Measurements from ENCODE around the gene UTY. TPM values are rescaled to one million over a fixed set of nuclear protein-coding genes. Genes with fewer than 3 reads are reported as not detected.

Gene UTY
- total and polyA plus RNA-seq, 2 of the 8 experiments (the other 6 are each of a cell fraction or from before 2014, with no cell fraction given): 7.2 to 20.4 TPM

DNA sequence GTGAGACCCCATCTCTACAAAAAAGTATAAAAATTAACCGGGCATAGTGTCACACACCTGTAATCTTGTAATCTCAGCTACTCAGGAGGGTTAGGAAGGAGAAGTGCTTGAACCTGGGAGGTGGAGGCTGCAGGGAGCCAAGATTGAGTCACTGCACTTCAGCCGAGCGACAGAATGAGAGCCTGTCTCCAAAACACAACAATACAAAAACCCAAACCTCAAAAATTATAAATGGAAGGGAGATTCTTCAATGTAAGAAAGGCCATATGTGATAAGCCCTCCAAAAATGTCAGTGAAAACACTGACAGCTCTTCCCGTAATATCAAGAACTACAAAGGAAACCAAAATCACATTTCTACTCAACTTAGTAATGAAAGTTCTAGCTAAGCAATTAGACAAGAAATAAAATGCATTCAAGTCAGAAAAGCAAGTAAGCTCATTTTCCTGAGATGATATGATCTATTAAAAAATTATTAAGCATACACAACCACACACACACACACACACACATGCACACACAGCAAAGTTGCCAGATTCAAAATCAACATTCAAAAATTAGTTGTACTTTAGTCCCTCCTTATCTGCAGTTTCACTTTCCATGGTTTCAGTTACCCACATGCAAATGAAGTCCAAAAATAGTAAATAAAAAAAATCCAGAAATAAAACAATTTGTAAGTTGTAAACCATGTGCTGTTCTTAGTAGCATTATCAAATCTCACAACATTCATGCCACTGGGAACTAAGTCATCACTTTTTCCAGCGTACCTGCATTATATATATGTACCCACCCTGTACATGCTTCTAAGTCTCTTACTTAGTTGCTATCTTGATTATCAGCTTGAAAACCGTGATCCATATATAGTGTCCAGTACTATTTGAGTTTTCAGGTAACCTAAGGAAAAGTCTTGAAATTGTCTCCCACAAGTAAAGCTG, 108.7 kb downstream of the UTY start:
- Histone ChIP-seq H3K79me1 (ENCODE audit: low read depth, low read length) (no peaks in the 10 kb centered on the region), H4K20me1 (replicated peaks in 1 of 2; ENCODE audit: control insufficient read depth in 1 of 2, insufficient read depth in 2 of 2, low read length in 2 of 2) (no peaks in the 10 kb centered on the region), H3K23ac (ENCODE audit: insufficient read length) (no peak overlapping the region), H2BK15ac (ENCODE audit: low read length) (no peak overlapping the region), H3K4me1 (replicated peaks in 1 of 4; ENCODE audit: control insufficient read depth in 3 of 4, insufficient read depth in 4 of 4, low read length in 3 of 4) (no peaks in the 10 kb centered on the region), H3K56ac (replicated peaks; ENCODE audit: insufficient read length, low read depth, low read length) (no peak overlapping the region), H2BK120ac (replicated peaks; ENCODE audit: low read depth, low read length) (no peak overlapping the region), H4K5ac (ENCODE audit: insufficient read length, low read depth, low read length) (no peak overlapping the region), H3K36me3 (ENCODE audit: control insufficient read depth in 2 of 4, insufficient read depth in 4 of 4, low read length in 3 of 4) (no peaks in the 10 kb centered on the region; a peak in 1 of 8 replicates), H3K79me2 (ENCODE audit: control insufficient read depth in 1 of 2, insufficient read depth in 2 of 2, low read length in 2 of 2) (no peaks in the 10 kb centered on the region), H3K4ac (replicated peaks; ENCODE audit: insufficient read length, low read depth, low read length) (no peak overlapping the region), H3K9me3 (ENCODE audit: insufficient read depth in 2 of 2, low read depth in 1 of 2, low read length in 1 of 2) (no peaks in the 10 kb centered on the region), H4K8ac (ENCODE audit: extremely low read depth, insufficient read depth, low read length) (no peak overlapping the region), H3K9ac (replicated peaks in 1 of 4; ENCODE audit: extremely low read depth in 1 of 4, low read depth in 3 of 4, low read length in 3 of 4) (no peak overlapping the region), H3K18ac (ENCODE audit: extremely low read depth, low read length) (no peak overlapping the region), H3K23me2 (ENCODE audit: low read depth, low read length) (no peaks in the 10 kb centered on the region), H2BK20ac (ENCODE audit: low read length) (no peak overlapping the region), H2BK12ac (ENCODE audit: low read depth, low read length) (no peak overlapping the region), H2AK5ac (ENCODE audit: low read depth, low read length) (no peak overlapping the region), H3K4me2 (ENCODE audit: insufficient read depth in 1 of 2, low read depth in 2 of 2, low read length in 2 of 2) (no peak overlapping the region), H2BK5ac (ENCODE audit: low read depth, low read length) (no peak overlapping the region), H3K4me3 (ENCODE audit: extremely low read depth in 1 of 4, insufficient read depth in 2 of 4, low read depth in 3 of 4, low read length in 4 of 4) (no peak overlapping the region), H3K14ac (ENCODE audit: insufficient read length) (no peak overlapping the region), H2AFZ (ENCODE audit: low read length) (no peak overlapping the region), H4K91ac (replicated peaks; ENCODE audit: insufficient read length, low read length) (no peak overlapping the region), H3K27me3 (replicated peaks in 1 of 4; ENCODE audit: control insufficient read depth in 3 of 4, extremely low read depth in 1 of 4, insufficient read depth in 3 of 4, low read length in 3 of 4) (no peaks in the 10 kb centered on the region), H3K27ac (ENCODE audit: low read depth, low read length) (no peak overlapping the region)
- ChIA-PET POLR2A (ENCODE audit: partially characterized antibody) (no interaction called here), CTCF (ENCODE audit: partially characterized antibody) (no interaction called here)
- 87% methylated on average over 6 of the region's 6 CpGs; no CpG with 5 or more reads in 1 of the 2 experiments for WGBS, 2 experiments (ENCODE audit: extremely low coverage in 1 of 2, insufficient coverage in 1 of 2, insufficient read length in 1 of 2, insufficient replicate concordance in 2 of 2, low coverage in 1 of 2, low lambda C conversion rate in 2 of 2, missing lambda C conversion rate in 1 of 2)
- FAIRE-seq (no peak), DNase-seq (ENCODE audit: low read depth in 1 of 2, low spot score in 2 of 2) (no peak)
- TF ChIP-seq CBX8 (IDR thresholded peaks at IDR 0.05; ENCODE audit: borderline replicate concordance, low read depth, low read length): no peak
- no peak for TF ChIP-seq BCL11A (IDR thresholded peaks at IDR 0.05; ENCODE audit: low read depth in 2 of 2, low read length in 2 of 2)
- no peak for TF ChIP-seq SRF (IDR thresholded peaks at IDR 0.05; ENCODE audit: low read depth, low read length)
- TF ChIP-seq PHF8 (conservative IDR thresholded peaks at IDR 0.05; ENCODE audit: low read depth, low read length): no peak
- TF ChIP-seq SUZ12 (IDR thresholded peaks at IDR 0.05; ENCODE audit: low read length): no peak
- no peak for TF ChIP-seq JUN (IDR thresholded peaks at IDR 0.05; ENCODE audit: low read depth, low read length)
- TF ChIP-seq RNF2 (IDR thresholded peaks at IDR 0.05; ENCODE audit: borderline replicate concordance, low read depth, low read length, missing control alignments, poor library complexity, severe bottlenecking): no peak
- no peak for TF ChIP-seq GTF2F1 (IDR thresholded peaks at IDR 0.05; ENCODE audit: borderline replicate concordance, low read depth, low read length)
- no peak for TF ChIP-seq TAF7 (optimal IDR thresholded peaks at IDR 0.05; ENCODE audit: borderline replicate concordance, low read depth, low read length)
- TF ChIP-seq KDM4A (IDR thresholded peaks at IDR 0.05; ENCODE audit: low read depth, low read length, severe bottlenecking): no peak
- no peak for TF ChIP-seq GABPA (IDR thresholded peaks at IDR 0.05; ENCODE audit: borderline replicate concordance, insufficient read depth, low read length)
- TF ChIP-seq CBX5 (IDR thresholded peaks at IDR 0.05; ENCODE audit: low read depth, low read length): no peak

Measured in H1 (cell line).